ENCODE results near the gene PPM1A.

PPM1A gene

DNA sequence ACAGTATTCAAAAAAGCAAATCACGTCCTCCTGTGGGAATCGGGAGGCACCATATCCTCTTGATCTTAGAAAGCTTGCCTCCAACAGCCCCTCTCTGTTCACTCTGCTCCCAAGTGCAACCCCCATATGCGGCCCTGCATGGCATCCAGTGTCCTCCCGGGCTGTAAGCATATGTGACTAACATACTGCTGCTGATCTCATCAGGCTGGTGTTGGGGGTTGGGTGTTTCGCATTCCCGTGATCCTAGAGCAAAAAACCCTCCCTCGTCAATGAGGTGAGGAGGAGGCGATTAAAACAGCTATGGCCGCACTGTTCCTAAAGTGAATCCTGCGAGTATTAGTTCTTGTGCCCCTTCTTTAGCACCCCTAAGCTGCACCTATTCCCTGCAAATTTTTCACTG, 28.1 kb upstream of the PPM1A start:
- Histone ChIP-seq H3K9me2 (replicated peaks; ENCODE audit: insufficient read depth, low read length) (no peaks in the 10 kb centered on the region), H4K20me1 (ENCODE audit: low read depth, low read length) (no peaks in the 10 kb centered on the region), H3K79me2 (ENCODE audit: insufficient read depth, low read length) (no peaks in the 10 kb centered on the region), H3K9me3 (ENCODE audit: insufficient read depth, low read length) (no peaks in the 10 kb centered on the region), H3K9ac (ENCODE audit: low read length) (no peak overlapping the region), H2AFZ (ENCODE audit: low read depth, low read length, severe bottlenecking) (no peak overlapping the region), H3K36me3 (ENCODE audit: low read length) (no peaks in the 10 kb centered on the region), H3K4me2 (ENCODE audit: low read depth, low read length, poor library complexity, severe bottlenecking) (no peak overlapping the region), H3K27ac (ENCODE audit: low read depth, low read length) (no peak overlapping the region), H3K27me3 (ENCODE audit: low read length) (no peaks in the 10 kb centered on the region), H3K4me3 (ENCODE audit: insufficient read depth, low read length, poor library complexity, severe bottlenecking) (no peak overlapping the region), H3F3A (ENCODE audit: insufficient read depth) (no peaks in the 10 kb centered on the region)
- TF ChIP-seq EZH2phosphoT487 (conservative IDR thresholded peaks at IDR 0.05; ENCODE audit: low read length), result no peak
- TF ChIP-seq, protein P1, sequence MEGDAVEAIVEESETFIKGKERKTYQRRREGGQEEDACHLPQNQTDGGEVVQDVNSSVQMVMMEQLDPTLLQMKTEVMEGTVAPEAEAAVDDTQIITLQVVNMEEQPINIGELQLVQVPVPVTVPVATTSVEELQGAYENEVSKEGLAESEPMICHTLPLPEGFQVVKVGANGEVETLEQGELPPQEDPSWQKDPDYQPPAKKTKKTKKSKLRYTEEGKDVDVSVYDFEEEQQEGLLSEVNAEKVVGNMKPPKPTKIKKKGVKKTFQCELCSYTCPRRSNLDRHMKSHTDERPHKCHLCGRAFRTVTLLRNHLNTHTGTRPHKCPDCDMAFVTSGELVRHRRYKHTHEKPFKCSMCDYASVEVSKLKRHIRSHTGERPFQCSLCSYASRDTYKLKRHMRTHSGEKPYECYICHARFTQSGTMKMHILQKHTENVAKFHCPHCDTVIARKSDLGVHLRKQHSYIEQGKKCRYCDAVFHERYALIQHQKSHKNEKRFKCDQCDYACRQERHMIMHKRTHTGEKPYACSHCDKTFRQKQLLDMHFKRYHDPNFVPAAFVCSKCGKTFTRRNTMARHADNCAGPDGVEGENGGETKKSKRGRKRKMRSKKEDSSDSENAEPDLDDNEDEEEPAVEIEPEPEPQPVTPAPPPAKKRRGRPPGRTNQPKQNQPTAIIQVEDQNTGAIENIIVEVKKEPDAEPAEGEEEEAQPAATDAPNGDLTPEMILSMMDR (IDR thresholded peaks at IDR 0.05; ENCODE audit: insufficient read depth, low read length, poor library complexity, severe bottlenecking), result no peak

GRCh38 chr14:60221457-60221856, 27.6 kb upstream of the PPM1A start:
- no peak overlapping the region for H3K4me2 ChIP-seq (ENCODE audit: low read depth, low read length, poor library complexity, severe bottlenecking)

GRCh38 chr14:60222820-60223219, 26.2 kb upstream of the PPM1A start:
- no peak overlapping the region for H3K27ac ChIP-seq (ENCODE audit: low read depth, low read length)
- TF ChIP-seq, protein P1 (IDR thresholded peaks at IDR 0.05; ENCODE audit: insufficient read depth, low read length, poor library complexity, severe bottlenecking), result no peak
- TF ChIP-seq EZH2phosphoT487 (conservative IDR thresholded peaks at IDR 0.05; ENCODE audit: low read length), result no peak
- no peaks in the 10 kb centered on the region for H3K36me3 ChIP-seq (ENCODE audit: low read length)
- no peaks in the 10 kb centered on the region for H3K79me2 ChIP-seq (ENCODE audit: insufficient read depth, low read length)
- H3F3A ChIP-seq (ENCODE audit: insufficient read depth), result no peaks in the 10 kb centered on the region
- no peaks in the 10 kb centered on the region for H3K9me2 ChIP-seq (replicated peaks; ENCODE audit: insufficient read depth, low read length)
- H3K4me2 ChIP-seq (ENCODE audit: low read depth, low read length, poor library complexity, severe bottlenecking), result no peak overlapping the region
- no peaks in the 10 kb centered on the region for H4K20me1 ChIP-seq (ENCODE audit: low read depth, low read length)
- no peak overlapping the region for H3K4me3 ChIP-seq (ENCODE audit: insufficient read depth, low read length, poor library complexity, severe bottlenecking)
- no peak overlapping the region for H3K9ac ChIP-seq (ENCODE audit: low read length)
- no peaks in the 10 kb centered on the region for H3K27me3 ChIP-seq (ENCODE audit: low read length)
- no peak overlapping the region for H2AFZ ChIP-seq (ENCODE audit: low read depth, low read length, severe bottlenecking)
- no peaks in the 10 kb centered on the region for H3K9me3 ChIP-seq (ENCODE audit: insufficient read depth, low read length)

More at GRCh38 chr14:60221457-60221856, 27.6 kb upstream of the PPM1A start:
- no peaks in the 10 kb centered on the region for H3F3A ChIP-seq (ENCODE audit: insufficient read depth)
- no peak for TF ChIP-seq EZH2phosphoT487 (conservative IDR thresholded peaks at IDR 0.05; ENCODE audit: low read length)
- TF ChIP-seq, protein P1 (IDR thresholded peaks at IDR 0.05; ENCODE audit: insufficient read depth, low read length, poor library complexity, severe bottlenecking), result no peak
- H4K20me1 ChIP-seq (ENCODE audit: low read depth, low read length), result no peaks in the 10 kb centered on the region
- H3K27ac ChIP-seq (ENCODE audit: low read depth, low read length), result no peak overlapping the region
- no peaks in the 10 kb centered on the region for H3K27me3 ChIP-seq (ENCODE audit: low read length)
- no peak overlapping the region for H2AFZ ChIP-seq (ENCODE audit: low read depth, low read length, severe bottlenecking)
- no peaks in the 10 kb centered on the region for H3K79me2 ChIP-seq (ENCODE audit: insufficient read depth, low read length)
- no peaks in the 10 kb centered on the region for H3K9me2 ChIP-seq (replicated peaks; ENCODE audit: insufficient read depth, low read length)
- no peaks in the 10 kb centered on the region for H3K9me3 ChIP-seq (ENCODE audit: insufficient read depth, low read length)
- no peak overlapping the region for H3K9ac ChIP-seq (ENCODE audit: low read length)
- no peaks in the 10 kb centered on the region for H3K36me3 ChIP-seq (ENCODE audit: low read length)
- no peak overlapping the region for H3K4me3 ChIP-seq (ENCODE audit: insufficient read depth, low read length, poor library complexity, severe bottlenecking)
